Prostate gland (tissue), 2 donors: Measurements from ENCODE around the gene EME2. TPM values are rescaled to one million over a fixed set of nuclear protein-coding genes. Genes with fewer than 3 reads are reported as not detected.

Source experiments
- DNase-seq: peaks from one replicate; pipeline ENCODE4 v3.0.0-alpha.2; 2019; ENCODE audit warnings: low spot score
- H3K27ac ChIP-seq, 2 donors: fragments of 200-600 bp; sonication (generic); 2 replicates each; pipeline ENCODE4 v1.5.1; 2017 to 2019
- H3K27me3 ChIP-seq: fragments of 200-600 bp; sonication (generic); replicated peaks from 2 replicates; pipeline ENCODE4 v1.5.1; 2019; ENCODE audit not compliant: insufficient read depth
- H3K36me3 ChIP-seq, 2 donors: fragments of 200-600 bp; sonication (generic); 1 replicate in 1 of 2; 2 replicates in 1 of 2; pipeline versions ENCODE4 v1.5.1 to v1.8.1; 2017 to 2019
- H3K4me1 ChIP-seq: fragments of 200-600 bp; sonication (generic); replicated peaks from 2 replicates; pipeline ENCODE4 v1.5.1; 2019
- H3K4me3 ChIP-seq, 2 donors: fragments of 200-600 bp; sonication (generic); 2 replicates each; pipeline ENCODE4 v1.5.1; 2017 to 2019
- H3K9me3 ChIP-seq: fragments of 200-600 bp; sonication (generic); 2 replicates; pipeline ENCODE4 v1.5.1; 2017
- POLR2A ChIP-seq: fragments of 450-650 bp; IDR thresholded peaks from one replicate; pipeline ENCODE4 v1.6.1; 2016; ENCODE audit warnings: antibody characterized with exemption, mild to moderate bottlenecking
- POLR2AphosphoS5 ChIP-seq: sonication (generic); formaldehyde crosslinking; IDR thresholded peaks from one replicate; pipeline ENCODE4 v1.6.1; 2017; ENCODE audit warnings: antibody characterized with exemption
- WGBS: methylation state at CpG from one replicate; pipeline ENCODE4 v1.1.5; 2018; 5-methylcytosine and 5-hydroxymethylcytosine counted together
- intact Hi-C: fragments of 100-400 bp; cut with DNase I; formaldehyde crosslinking; loops from one replicate; pipeline ENCODE4 v1.14.2; 2022
- total RNA-seq, 2 donors: library from RNA; depleted of rRNA; stranded (reverse); fragments of >200 nt; gene quantifications; one replicate each; pipeline ENCODE4 v1.1.0, GENCODE V29; 2016
- TF ChIP-seq, protein P1 (sequence below), 4 experiments: fragments of 200-600 bp in 2 of 4; fragments of 450-650 bp in 2 of 4; sonication (generic) in 2 of 4; IDR thresholded peaks; 1 replicate in 3 of 4; 2 replicates in 1 of 4; pipeline ENCODE4 v1.5.1; 2016 to 2019; ENCODE audit warnings: antibody characterized with exemption in 4 of 4, mild to moderate bottlenecking in 2 of 4, moderate library complexity in 2 of 4

Gene EME2
- total RNA-seq, 2 donors from 2014 or later: 18.3 to 53.9 TPM

DNA sequence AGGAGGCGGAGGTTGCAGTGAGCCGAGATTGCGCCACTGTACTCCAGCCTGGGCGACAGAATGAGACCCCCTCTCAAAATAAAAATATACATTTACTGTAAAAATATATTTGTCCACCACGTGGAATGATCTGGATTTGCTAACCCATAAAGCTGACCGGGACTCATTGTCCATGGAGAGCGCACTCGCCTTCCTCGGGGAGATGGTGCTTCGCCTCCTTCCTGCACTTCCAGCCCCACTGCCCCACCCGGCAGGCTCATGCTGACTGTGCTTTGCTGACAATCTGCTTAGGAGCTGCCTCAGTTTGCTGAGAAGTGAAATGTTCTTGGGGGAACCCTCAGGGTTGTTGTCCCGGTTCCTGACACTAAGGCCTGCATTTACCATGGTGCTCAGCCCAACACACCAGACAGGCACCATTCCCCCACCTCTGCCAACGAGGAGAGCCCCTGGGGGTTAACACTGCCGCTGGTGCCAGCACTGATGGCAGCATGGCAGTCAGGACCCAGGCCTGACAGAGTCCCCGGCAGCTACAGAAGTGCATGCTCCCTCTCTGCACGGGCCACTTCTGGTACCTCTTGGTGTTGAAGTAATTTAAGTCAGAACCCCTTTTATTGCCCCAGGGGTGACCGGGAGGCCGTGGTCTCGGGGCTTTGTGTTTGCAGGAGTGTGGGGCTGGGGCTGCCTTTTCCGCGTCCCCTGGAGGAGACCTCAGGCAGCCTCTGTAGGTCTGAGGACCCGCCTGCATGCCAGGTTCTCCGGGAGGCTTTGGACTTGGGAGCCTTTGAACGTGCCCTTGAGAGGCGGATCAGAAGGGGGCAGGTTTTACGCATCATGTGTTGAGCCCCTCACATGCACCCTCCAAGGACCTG is 12.6 kb downstream of the EME2 start:
- H3K4me1 ChIP-seq: peaks cover 14% of the 10 kb centered on the region
- TF ChIP-seq POLR2A (no peak), POLR2AphosphoS5 (no peak)
- TF ChIP-seq, protein P1, sequence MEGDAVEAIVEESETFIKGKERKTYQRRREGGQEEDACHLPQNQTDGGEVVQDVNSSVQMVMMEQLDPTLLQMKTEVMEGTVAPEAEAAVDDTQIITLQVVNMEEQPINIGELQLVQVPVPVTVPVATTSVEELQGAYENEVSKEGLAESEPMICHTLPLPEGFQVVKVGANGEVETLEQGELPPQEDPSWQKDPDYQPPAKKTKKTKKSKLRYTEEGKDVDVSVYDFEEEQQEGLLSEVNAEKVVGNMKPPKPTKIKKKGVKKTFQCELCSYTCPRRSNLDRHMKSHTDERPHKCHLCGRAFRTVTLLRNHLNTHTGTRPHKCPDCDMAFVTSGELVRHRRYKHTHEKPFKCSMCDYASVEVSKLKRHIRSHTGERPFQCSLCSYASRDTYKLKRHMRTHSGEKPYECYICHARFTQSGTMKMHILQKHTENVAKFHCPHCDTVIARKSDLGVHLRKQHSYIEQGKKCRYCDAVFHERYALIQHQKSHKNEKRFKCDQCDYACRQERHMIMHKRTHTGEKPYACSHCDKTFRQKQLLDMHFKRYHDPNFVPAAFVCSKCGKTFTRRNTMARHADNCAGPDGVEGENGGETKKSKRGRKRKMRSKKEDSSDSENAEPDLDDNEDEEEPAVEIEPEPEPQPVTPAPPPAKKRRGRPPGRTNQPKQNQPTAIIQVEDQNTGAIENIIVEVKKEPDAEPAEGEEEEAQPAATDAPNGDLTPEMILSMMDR (IDR thresholded peaks at IDR 0.05): no peak
- 74% methylated on average over 22 of the region's 26 CpGs for WGBS
- no peaks in the 10 kb centered on the region for H3K27me3 ChIP-seq
- DNase-seq: no peak
- H3K9me3 ChIP-seq: no peaks in the 10 kb centered on the region
- H3K36me3 ChIP-seq: no peaks in the 10 kb centered on the region
- intact Hi-C loops: no loop called here
- no peak overlapping the region for H3K27ac ChIP-seq
- H3K4me3 ChIP-seq: no peak overlapping the region

DNA sequence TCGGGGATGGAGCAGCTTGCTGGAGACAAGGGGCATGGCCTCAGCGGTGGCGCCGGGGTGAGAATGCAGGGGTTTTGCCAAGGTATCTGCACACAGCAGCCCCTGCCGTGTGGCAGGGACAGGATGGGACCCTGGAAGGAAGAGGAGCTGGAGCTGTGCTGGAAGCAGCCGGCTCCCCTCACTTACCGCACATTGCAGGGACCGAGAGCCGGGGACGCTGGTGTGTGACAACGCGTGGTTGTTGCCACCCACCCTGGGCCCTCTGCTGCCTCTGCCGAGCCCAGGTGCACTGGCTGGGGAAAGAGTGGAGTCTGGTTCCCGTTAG is 13.2 kb downstream of the EME2 start:
- Histone ChIP-seq H3K27ac (no peak overlapping the region), H3K4me1 (peaks cover 14% of the 10 kb centered on the region), H3K36me3 (no peaks in the 10 kb centered on the region), H3K9me3 (no peaks in the 10 kb centered on the region), H3K27me3 (no peaks in the 10 kb centered on the region), H3K4me3 (no peak overlapping the region)
- TF ChIP-seq POLR2AphosphoS5 (no peak), POLR2A (no peak)
- TF ChIP-seq, protein P1 (IDR thresholded peaks at IDR 0.05): no peak
- no peak for DNase-seq
- WGBS: 79% methylated on average over 14 of the region's 14 CpGs
- intact Hi-C loops: no loop called here

DNA sequence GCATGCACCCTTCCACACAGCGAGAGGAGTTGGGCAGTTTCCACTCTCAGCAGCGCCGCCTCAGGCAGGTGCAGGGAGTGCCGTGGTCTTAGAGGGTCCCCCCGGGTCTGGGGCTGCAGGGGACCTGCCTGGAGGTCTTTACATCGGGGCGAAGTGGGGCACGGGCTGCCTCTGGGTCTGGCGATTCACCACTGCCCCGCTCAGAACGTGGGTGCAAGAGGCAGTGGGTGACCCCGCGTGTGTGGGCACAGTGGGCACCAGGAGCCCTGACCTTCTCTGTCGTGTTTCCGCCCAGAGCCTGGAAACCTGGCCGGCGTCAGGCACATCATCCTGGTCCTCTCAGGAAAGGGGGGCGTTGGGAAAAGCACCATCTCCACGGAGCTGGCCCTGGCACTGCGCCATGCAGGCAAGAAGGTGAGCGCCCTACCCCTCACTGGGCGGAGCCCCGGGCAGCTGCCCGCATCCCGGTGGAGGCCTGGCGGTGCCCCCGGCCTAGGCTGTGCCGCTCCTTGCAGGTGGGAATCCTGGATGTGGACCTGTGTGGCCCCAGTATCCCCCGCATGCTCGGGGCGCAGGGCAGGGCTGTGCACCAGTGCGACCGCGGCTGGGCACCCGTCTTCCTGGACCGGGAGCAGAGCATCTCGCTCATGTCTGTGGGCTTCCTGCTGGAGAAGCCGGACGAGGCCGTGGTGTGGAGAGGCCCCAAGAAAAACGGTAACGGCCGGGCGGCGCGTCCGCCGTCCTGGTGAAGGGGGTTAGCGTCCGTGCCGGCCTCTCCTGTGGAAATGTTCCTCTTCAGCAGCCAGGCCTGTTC is 13.8 kb downstream of the EME2 start:
- 90% methylated on average over 49 of the region's 51 CpGs for WGBS
- intact Hi-C loops: no loop called here
- Histone ChIP-seq H3K36me3 (no peaks in the 10 kb centered on the region), H3K27me3 (no peaks in the 10 kb centered on the region), H3K9me3 (no peaks in the 10 kb centered on the region), H3K4me1 (peaks cover 9% of the 10 kb centered on the region), H3K4me3 (no peak overlapping the region), H3K27ac (no peak overlapping the region)
- DNase-seq: no peak
- TF ChIP-seq, protein P1 (IDR thresholded peaks at IDR 0.05): no peak

DNA sequence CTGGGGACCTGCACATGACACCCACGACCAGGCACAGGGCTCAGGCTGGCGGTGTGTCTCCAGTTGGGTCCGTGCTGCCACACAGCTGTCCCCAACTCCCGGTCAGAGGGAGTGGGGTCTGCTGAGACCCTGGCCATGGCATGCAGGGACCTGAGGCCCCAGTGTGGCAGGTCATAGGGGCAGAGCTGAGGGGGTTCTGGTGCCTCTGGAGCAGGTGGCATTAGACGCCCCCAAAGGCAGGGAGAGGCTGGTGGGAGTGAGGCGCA is 14.4 kb downstream of the EME2 start:
- TF ChIP-seq POLR2A: no peak
- H3K4me1 ChIP-seq: peaks cover 6% of the 10 kb centered on the region
- H3K4me3 ChIP-seq: no peak overlapping the region
- H3K9me3 ChIP-seq: no peaks in the 10 kb centered on the region
- intact Hi-C loops: no loop called here
- H3K36me3 ChIP-seq: no peaks in the 10 kb centered on the region
- H3K27ac ChIP-seq: no peak overlapping the region
- no peak for DNase-seq
- 92% methylated on average over 6 of the region's 6 CpGs for WGBS
- H3K27me3 ChIP-seq: no peaks in the 10 kb centered on the region

DNA sequence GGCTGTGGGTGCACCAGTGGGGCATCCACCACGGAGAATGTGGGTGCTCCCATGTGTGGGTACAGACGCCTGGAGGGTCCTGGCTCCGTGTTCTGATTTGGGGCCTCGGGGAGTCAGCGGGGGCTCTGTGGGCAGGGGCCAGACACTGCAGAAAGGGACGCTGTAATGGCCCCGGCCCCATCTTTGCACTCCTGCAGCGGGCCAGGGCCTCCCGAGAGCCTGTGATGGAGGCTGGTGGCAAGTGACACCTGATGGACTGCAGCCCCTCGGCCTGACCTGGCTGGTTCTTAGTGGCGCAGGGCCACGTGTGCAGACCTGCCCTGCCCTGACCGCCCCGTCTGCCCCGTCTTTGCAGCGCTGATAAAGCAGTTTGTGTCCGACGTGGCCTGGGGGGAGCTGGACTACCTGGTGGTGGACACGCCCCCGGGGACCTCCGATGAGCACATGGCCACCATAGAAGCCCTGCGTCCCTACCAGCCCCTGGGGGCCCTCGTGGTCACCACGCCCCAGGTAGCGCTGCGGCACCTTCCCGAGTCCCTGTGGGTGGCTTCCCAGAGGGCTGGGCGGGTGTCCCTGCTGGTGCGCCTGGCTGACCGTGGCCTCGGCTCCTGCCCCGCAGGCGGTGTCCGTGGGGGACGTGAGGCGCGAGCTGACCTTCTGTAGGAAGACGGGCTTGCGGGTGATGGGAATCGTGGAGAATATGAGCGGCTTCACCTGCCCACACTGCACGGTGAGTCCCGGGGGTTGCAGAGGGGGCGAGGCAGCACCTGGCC is 14.9 kb downstream of the EME2 start:
- Histone ChIP-seq H3K4me3 (no peak overlapping the region), H3K27me3 (no peaks in the 10 kb centered on the region), H3K9me3 (no peaks in the 10 kb centered on the region), H3K27ac (no peak overlapping the region), H3K36me3 (no peaks in the 10 kb centered on the region), H3K4me1 (peaks cover 6% of the 10 kb centered on the region)
- 90% methylated on average over 44 of the region's 44 CpGs for WGBS
- TF ChIP-seq, protein P1 (IDR thresholded peaks at IDR 0.05): no peak
- no peak for TF ChIP-seq POLR2AphosphoS5
- peak; percentile 3 for DNase-seq
- intact Hi-C loops: no loop called here
